VCaP (cell line): ENCODE data around the gene GPN1.
"Not testable (repeated sequence)": the region's sequence is repeated elsewhere in the genome, so short reads cannot be mapped to it uniquely, and the experiment has no call there.

Experiments used
- H3K27ac ChIP-seq: fragments of 450-650 bp; 2 replicates; pipeline ENCODE4 v1.5.1; 2017
- CTCF ChIP-seq: fragments of 450-650 bp; conservative IDR thresholded peaks from 2 replicates; pipeline ENCODE4 v1.5.1; 2017; ENCODE audit warnings: mild to moderate bottlenecking, moderate library complexity

The GPN1 gene

GRCh38 chr2:27664154-27664574, 35.3 kb downstream of the GPN1 start:
- H3K27ac ChIP-seq, result peak overlapping the region; percentile 93
- TF ChIP-seq CTCF, result no peak

GRCh38 chr2:27664622-27665363, 35.9 kb downstream of the GPN1 start:
- no peak for TF ChIP-seq CTCF
- H3K27ac ChIP-seq, result peak overlapping the region; percentile 93; the same call in 1 of the 2 replicates

GRCh38 chr2:27667446-27667845, 38.6 kb downstream of the GPN1 start:
- no peak overlapping the region for H3K27ac ChIP-seq

GRCh38 chr2:27671235-27671634, 42.4 kb downstream of the GPN1 start:
- TF ChIP-seq CTCF, result no peak
- H3K27ac ChIP-seq, result no peak overlapping the region

More at GRCh38 chr2:27667446-27667845, 38.6 kb downstream of the GPN1 start:
- no peak for TF ChIP-seq CTCF

- H3K27ac ChIP-seq, result no peak overlapping the region
- TF ChIP-seq CTCF, result no peak
Observed at GRCh38 chr2:27672723-27673486, 44.1 kb downstream of the GPN1 start.

- TF ChIP-seq CTCF, result no peak
- no peak overlapping the region for H3K27ac ChIP-seq
Observed at GRCh38 chr2:27680571-27680970, 51.7 kb downstream of the GPN1 start.

- TF ChIP-seq CTCF, result no peak
- H3K27ac ChIP-seq, result no peak overlapping the region
Observed at GRCh38 chr2:27681841-27682240, 53.0 kb downstream of the GPN1 start.

GRCh38 chr2:27682334-27682771, 53.5 kb downstream of the GPN1 start:
- H3K27ac ChIP-seq, result not testable (repeated sequence)
